ENCODE measurements around the gene ZNF526. TPM values are rescaled to one million over a fixed set of nuclear protein-coding genes. Genes with fewer than 3 reads are reported as not detected.

Gene ZNF526
- total RNA-seq, 6 experiments from 2014 or later: 1.9 to 3.9 (median 3.4) TPM

GRCh38 chr19:42198676-42199439 lies 21.3 kb upstream of the ZNF526 start:
- ATAC-seq: peak; percentile 11 to 39 (median 20)
- WGBS (ENCODE audit: insufficient coverage, low coverage, low lambda C conversion rate, missing lambda C conversion rate): 44% methylated on average over 1 of the region's 7 CpGs
- TF ChIP-seq POLR2A (IDR thresholded peaks at IDR 0.05) (no peak), CTCF (IDR thresholded peaks at IDR 0.05) (no peak)
- H3K4me3 ChIP-seq: no peak overlapping the region
- intact Hi-C loops (cut with DNase I): no loop called here
- no peaks in the 10 kb centered on the region for H3K9me3 ChIP-seq
- peaks cover 0 to 39% (median 2%) of the 10 kb centered on the region in 4 donors for H3K36me3 ChIP-seq
- DNase-seq: no peak
- H3K27ac ChIP-seq: peak overlapping the region in 2 of 3 donors; percentile 51 to 54
- H3K4me1 ChIP-seq: peaks cover 0 to 4% (median 0%) of the 10 kb centered on the region in 4 donors
- H3K27me3 ChIP-seq: no peaks in the 10 kb centered on the region

GRCh38 chr19:42199440-42200115 lies 20.5 kb upstream of the ZNF526 start:
- H3K27me3 ChIP-seq: no peaks in the 10 kb centered on the region
- H3K4me3 ChIP-seq: no peak overlapping the region
- H3K4me1 ChIP-seq: peaks cover 0 to 4% (median 0%) of the 10 kb centered on the region in 4 donors
- intact Hi-C loops (cut with DNase I): no loop called here
- H3K9me3 ChIP-seq: no peaks in the 10 kb centered on the region
- TF ChIP-seq POLR2A (IDR thresholded peaks at IDR 0.05) (no peak), CTCF (IDR thresholded peaks at IDR 0.05) (no peak)
- peak; percentile 56 to 75 (median 69) for DNase-seq
- peak overlapping the region in 2 of 3 donors; percentile 51 to 54 for H3K27ac ChIP-seq
- peak; percentile 43 to 60 (median 56) for ATAC-seq
- WGBS (ENCODE audit: insufficient coverage, low coverage, low lambda C conversion rate, missing lambda C conversion rate): 33% methylated on average over 4 of the region's 32 CpGs
- peaks cover 0 to 46% (median 3%) of the 10 kb centered on the region in 4 donors for H3K36me3 ChIP-seq

DNA sequence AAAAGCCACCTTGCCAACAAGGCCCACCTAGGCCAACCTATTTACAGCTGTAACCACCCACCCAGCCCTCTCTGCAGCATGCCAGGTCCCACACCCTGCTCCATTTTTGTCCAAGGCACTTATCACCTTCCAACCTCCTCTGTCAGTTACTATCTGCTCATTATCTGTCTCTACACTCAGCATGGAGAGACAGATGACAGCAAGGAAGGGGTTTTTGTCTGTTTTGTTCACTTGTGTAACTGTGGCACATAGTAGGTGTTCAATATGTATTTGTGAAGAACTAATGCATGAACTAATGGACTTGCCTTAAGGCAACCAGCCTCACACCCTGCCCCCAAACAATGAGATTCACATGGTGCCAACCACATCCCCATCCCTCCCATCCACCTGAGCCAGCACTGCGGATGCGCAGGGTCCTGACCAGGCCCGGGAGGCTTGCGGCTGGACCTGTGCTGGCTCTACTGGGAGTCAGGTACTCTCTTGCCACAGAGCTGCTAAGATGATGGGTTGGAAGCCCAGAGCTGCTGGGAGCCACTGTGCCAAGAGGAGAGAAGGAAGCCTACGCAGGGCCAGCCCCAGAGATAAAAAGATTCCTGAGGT lies 19.9 kb upstream of the ZNF526 start:
- no peak overlapping the region for H3K4me3 ChIP-seq
- ATAC-seq (no peak), DNase-seq (no peak)
- no peak for TF ChIP-seq POLR2A (IDR thresholded peaks at IDR 0.05)
- no peak for TF ChIP-seq CTCF (IDR thresholded peaks at IDR 0.05)
- intact Hi-C loops (cut with DNase I): no loop called here
- H3K36me3 ChIP-seq: peaks cover 0 to 53% (median 3%) of the 10 kb centered on the region in 4 donors
- H3K27me3 ChIP-seq: no peaks in the 10 kb centered on the region
- no peaks in the 10 kb centered on the region for H3K9me3 ChIP-seq
- 90% methylated on average over 2 of the region's 5 CpGs for WGBS (ENCODE audit: insufficient coverage, low coverage, low lambda C conversion rate, missing lambda C conversion rate)
- peaks cover 0 to 4% (median 0%) of the 10 kb centered on the region in 4 donors for H3K4me1 ChIP-seq
- H3K27ac ChIP-seq: peak overlapping the region in 2 of 3 donors; percentile 54 to 67

GRCh38 chr19:42201489-42202289 lies 18.4 kb upstream of the ZNF526 start:
- H3K27ac ChIP-seq: peak overlapping the region; percentile 15 to 72 (median 67)
- H3K4me1 ChIP-seq: peaks cover 0 to 4% (median 0%) of the 10 kb centered on the region in 4 donors
- H3K36me3 ChIP-seq: peaks cover 0 to 66% (median 8%) of the 10 kb centered on the region in 4 donors
- WGBS (ENCODE audit: insufficient coverage, low coverage, low lambda C conversion rate, missing lambda C conversion rate): 33% methylated on average over 3 of the region's 6 CpGs
- ATAC-seq: peak; percentile 53 to 72 (median 60)
- H3K27me3 ChIP-seq: no peaks in the 10 kb centered on the region
- no peaks in the 10 kb centered on the region for H3K9me3 ChIP-seq
- TF ChIP-seq CTCF (IDR thresholded peaks at IDR 0.05): no peak
- TF ChIP-seq POLR2A (IDR thresholded peaks at IDR 0.05): no peak
- DNase-seq: peak in 1 of 3 donors; percentile 73
- intact Hi-C loops (cut with DNase I): no loop called here
- H3K4me3 ChIP-seq: no peak overlapping the region
